Measurements from ENCODE around the gene ADD3.

ADD3 gene

DNA sequence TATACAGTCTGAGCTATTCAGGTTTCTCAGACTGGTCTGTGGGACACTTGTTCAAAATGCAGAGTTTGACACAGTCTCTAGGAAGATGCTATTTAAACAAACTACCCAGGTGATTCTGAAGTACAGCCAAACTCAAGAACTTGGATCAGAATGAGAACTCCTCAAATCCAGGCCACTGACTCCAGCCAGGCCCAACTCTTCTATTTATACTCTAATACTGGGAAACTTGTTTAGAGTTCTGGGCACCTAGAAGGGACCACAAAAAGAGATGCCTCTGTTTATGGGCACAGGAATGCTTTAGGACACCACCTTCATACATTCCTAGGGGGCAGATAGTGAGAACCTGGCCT is 40.1 kb upstream of the ADD3 start:
- H3K4me2 ChIP-seq (ENCODE audit: low read depth, low read length, poor library complexity, severe bottlenecking): no peak overlapping the region
- H3K4me1 ChIP-seq (ENCODE audit: insufficient read depth, low read length, poor library complexity, severe bottlenecking): no peaks in the 10 kb centered on the region
- H3F3A ChIP-seq (ENCODE audit: low read depth): no peaks in the 10 kb centered on the region
- TF ChIP-seq EZH2phosphoT487 (IDR thresholded peaks at IDR 0.05; ENCODE audit: borderline replicate concordance): no peak
- TF ChIP-seq, protein P1, sequence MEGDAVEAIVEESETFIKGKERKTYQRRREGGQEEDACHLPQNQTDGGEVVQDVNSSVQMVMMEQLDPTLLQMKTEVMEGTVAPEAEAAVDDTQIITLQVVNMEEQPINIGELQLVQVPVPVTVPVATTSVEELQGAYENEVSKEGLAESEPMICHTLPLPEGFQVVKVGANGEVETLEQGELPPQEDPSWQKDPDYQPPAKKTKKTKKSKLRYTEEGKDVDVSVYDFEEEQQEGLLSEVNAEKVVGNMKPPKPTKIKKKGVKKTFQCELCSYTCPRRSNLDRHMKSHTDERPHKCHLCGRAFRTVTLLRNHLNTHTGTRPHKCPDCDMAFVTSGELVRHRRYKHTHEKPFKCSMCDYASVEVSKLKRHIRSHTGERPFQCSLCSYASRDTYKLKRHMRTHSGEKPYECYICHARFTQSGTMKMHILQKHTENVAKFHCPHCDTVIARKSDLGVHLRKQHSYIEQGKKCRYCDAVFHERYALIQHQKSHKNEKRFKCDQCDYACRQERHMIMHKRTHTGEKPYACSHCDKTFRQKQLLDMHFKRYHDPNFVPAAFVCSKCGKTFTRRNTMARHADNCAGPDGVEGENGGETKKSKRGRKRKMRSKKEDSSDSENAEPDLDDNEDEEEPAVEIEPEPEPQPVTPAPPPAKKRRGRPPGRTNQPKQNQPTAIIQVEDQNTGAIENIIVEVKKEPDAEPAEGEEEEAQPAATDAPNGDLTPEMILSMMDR (conservative IDR thresholded peaks at IDR 0.05; ENCODE audit: low read length): no peak
- no peak overlapping the region for H3K4me3 ChIP-seq (ENCODE audit: low read length, poor library complexity, severe bottlenecking)
- no peaks in the 10 kb centered on the region for H3K9me2 ChIP-seq (replicated peaks; ENCODE audit: low read depth, low read length)
- H3K79me2 ChIP-seq (ENCODE audit: insufficient read depth, low read length): no peaks in the 10 kb centered on the region
- H3K27me3 ChIP-seq (ENCODE audit: insufficient read depth, low read length, poor library complexity, severe bottlenecking): no peaks in the 10 kb centered on the region
- H2AFZ ChIP-seq (ENCODE audit: low read length): no peak overlapping the region
- H4K20me1 ChIP-seq (ENCODE audit: insufficient read depth, low read length, poor library complexity, severe bottlenecking): no peaks in the 10 kb centered on the region
- no peaks in the 10 kb centered on the region for H3K36me3 ChIP-seq (ENCODE audit: insufficient read depth, low read length)
- no peak overlapping the region for H3K9ac ChIP-seq (ENCODE audit: low read depth, low read length, poor library complexity, severe bottlenecking)
- H3K9me3 ChIP-seq (ENCODE audit: insufficient read depth, low read depth, low read length): no peaks in the 10 kb centered on the region

DNA sequence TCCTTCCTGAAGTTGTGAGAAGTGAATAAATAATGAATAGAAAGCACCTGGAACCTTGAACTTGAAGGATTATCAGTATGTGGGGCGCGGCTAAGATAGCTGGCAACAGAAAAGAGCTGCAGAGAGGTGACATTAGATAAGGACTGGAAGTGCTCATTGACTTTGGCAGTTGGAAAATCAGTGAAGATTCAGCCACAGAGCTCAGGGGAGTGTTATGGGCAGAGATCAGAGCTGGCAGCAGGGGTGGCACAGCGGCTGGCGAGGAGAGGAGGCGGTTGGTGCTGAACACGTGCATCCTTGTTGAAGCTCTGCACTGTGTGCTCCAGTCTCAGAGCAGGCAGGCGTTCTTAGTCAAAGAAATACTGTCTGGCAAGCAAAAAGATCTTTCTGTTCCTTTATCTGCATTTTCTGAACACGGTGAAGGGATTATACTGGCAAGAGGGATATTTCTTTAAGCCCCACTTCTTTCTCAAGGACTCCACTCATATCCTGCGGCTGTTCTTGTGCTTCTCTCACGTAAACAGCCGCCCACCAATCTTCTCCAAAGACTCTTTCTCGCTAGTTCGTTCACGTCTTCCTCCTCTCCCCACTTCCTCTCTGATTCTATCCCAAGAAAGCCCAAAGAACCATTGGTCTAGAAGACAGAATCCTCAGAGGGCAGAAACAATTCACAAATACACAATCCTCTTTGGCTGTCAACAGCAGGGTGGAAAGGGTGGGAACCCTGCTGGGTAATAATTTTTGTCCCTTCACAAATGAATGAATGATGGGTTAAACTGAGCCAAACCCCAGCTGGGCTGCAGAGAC is 38.6 kb upstream of the ADD3 start:
- Histone ChIP-seq H3K4me3 (ENCODE audit: low read length, poor library complexity, severe bottlenecking) (no peak overlapping the region), H3K4me2 (ENCODE audit: low read depth, low read length, poor library complexity, severe bottlenecking) (no peak overlapping the region), H3K36me3 (ENCODE audit: insufficient read depth, low read length) (no peaks in the 10 kb centered on the region), H3K9me3 (ENCODE audit: insufficient read depth, low read depth, low read length) (no peaks in the 10 kb centered on the region), H3K4me1 (ENCODE audit: insufficient read depth, low read length, poor library complexity, severe bottlenecking) (no peaks in the 10 kb centered on the region), H4K20me1 (ENCODE audit: insufficient read depth, low read length, poor library complexity, severe bottlenecking) (no peaks in the 10 kb centered on the region), H3F3A (ENCODE audit: low read depth) (no peaks in the 10 kb centered on the region), H3K79me2 (ENCODE audit: insufficient read depth, low read length) (no peaks in the 10 kb centered on the region), H3K27me3 (ENCODE audit: insufficient read depth, low read length, poor library complexity, severe bottlenecking) (no peaks in the 10 kb centered on the region), H3K9ac (ENCODE audit: low read depth, low read length, poor library complexity, severe bottlenecking) (no peak overlapping the region), H3K9me2 (replicated peaks; ENCODE audit: low read depth, low read length) (no peaks in the 10 kb centered on the region), H2AFZ (ENCODE audit: low read length) (no peak overlapping the region)
- TF ChIP-seq, protein P1 (conservative IDR thresholded peaks at IDR 0.05; ENCODE audit: low read length): no peak
- TF ChIP-seq EZH2phosphoT487 (IDR thresholded peaks at IDR 0.05; ENCODE audit: borderline replicate concordance): no peak

DNA sequence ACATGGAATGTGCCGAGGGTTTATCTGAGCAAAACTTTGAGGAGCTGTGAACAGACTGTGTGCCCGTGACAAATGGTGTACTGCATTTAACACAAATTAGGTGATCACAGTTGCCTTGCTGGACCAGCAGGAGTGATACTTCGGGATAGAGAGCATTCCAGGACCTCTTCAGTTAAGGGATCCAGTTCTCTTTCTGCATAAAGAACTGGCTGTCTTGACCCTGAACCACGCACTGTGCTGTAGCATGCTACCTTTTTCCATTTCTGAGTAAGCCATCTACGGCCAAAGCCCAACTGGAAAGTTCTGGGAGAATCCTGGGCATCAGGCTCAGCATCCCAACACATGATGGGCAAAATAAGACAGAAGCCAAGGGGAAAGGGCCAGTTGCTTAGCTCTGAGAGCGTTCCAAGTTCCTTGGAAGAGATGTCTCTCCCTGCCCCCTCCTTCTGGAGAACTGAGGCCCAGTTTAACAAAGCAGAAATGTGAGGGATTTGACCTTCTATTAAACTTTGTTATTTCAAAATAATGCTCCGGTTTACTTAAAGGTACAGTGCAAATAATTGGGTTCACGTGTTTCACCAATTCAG is 37.9 kb upstream of the ADD3 start:
- Histone ChIP-seq H2AFZ (ENCODE audit: low read length) (no peak overlapping the region), H3K9me2 (replicated peaks; ENCODE audit: low read depth, low read length) (no peaks in the 10 kb centered on the region), H3K9me3 (ENCODE audit: insufficient read depth, low read depth, low read length) (no peaks in the 10 kb centered on the region), H3K4me1 (ENCODE audit: insufficient read depth, low read length, poor library complexity, severe bottlenecking) (no peaks in the 10 kb centered on the region), H3K4me2 (ENCODE audit: low read depth, low read length, poor library complexity, severe bottlenecking) (no peak overlapping the region), H3K4me3 (ENCODE audit: low read length, poor library complexity, severe bottlenecking) (no peak overlapping the region), H3K27me3 (ENCODE audit: insufficient read depth, low read length, poor library complexity, severe bottlenecking) (no peaks in the 10 kb centered on the region), H3K36me3 (ENCODE audit: insufficient read depth, low read length) (no peaks in the 10 kb centered on the region), H3K9ac (ENCODE audit: low read depth, low read length, poor library complexity, severe bottlenecking) (no peak overlapping the region), H4K20me1 (ENCODE audit: insufficient read depth, low read length, poor library complexity, severe bottlenecking) (no peaks in the 10 kb centered on the region), H3K79me2 (ENCODE audit: insufficient read depth, low read length) (no peaks in the 10 kb centered on the region), H3F3A (ENCODE audit: low read depth) (no peaks in the 10 kb centered on the region)
- TF ChIP-seq, protein P1 (conservative IDR thresholded peaks at IDR 0.05; ENCODE audit: low read length): no peak
- no peak for TF ChIP-seq EZH2phosphoT487 (IDR thresholded peaks at IDR 0.05; ENCODE audit: borderline replicate concordance)
